OCI-LY3 (cell line): ENCODE results near the gene RFX3.

Experiments used
- H2AFZ ChIP-seq: fragments of 200-600, 300-600 bp; shearing (Covaris generic); 2 replicates; pipeline ENCODE4 v1.6.0; 2014; ENCODE audit warnings: antibody characterized with exemption, low read depth, low read length
- H3K27ac ChIP-seq: fragments of 200-600, 300-600 bp; sonication (generic); 2 replicates; pipeline ENCODE4 v1.5.1; 2014; ENCODE audit warnings: mild to moderate bottlenecking, low read length, moderate library complexity, mixed read lengths
- H3K27me3 ChIP-seq: fragments of 200-600, 300-600 bp; sonication (generic); 2 replicates; pipeline ENCODE4 v1.6.1; 2014; ENCODE audit warnings: low read depth, low read length, mixed read lengths
- H3K36me3 ChIP-seq: fragments of 200-600, 300-600 bp; sonication (generic); replicated peaks from 2 replicates; pipeline ENCODE3; 2014; ENCODE audit warnings: low read depth, low read length, mixed read lengths
- H3K4me1 ChIP-seq: fragments of 300-600, 200-600 bp; sonication (generic); 2 replicates; pipeline ENCODE4 v1.6.1; 2014; ENCODE audit warnings: low read length, mixed read lengths
- H3K4me2 ChIP-seq: fragments of 200-600, 300-600 bp; sonication (generic); 2 replicates; pipeline ENCODE4 v1.6.1; 2014; ENCODE audit warnings: low read length, mixed read lengths
- H3K4me3 ChIP-seq: fragments of 300-600, 200-600 bp; sonication (generic); 2 replicates; pipeline ENCODE4 v1.5.1; 2014; ENCODE audit warnings: antibody characterized with exemption, mild to moderate bottlenecking, low read length, moderate library complexity
- H3K79me2 ChIP-seq: fragments of 300-600, 200-600 bp; shearing (Covaris generic); 2 replicates; pipeline ENCODE4 v1.6.1; 2014; ENCODE audit warnings: mild to moderate bottlenecking, low read length, mixed read lengths
- H3K9ac ChIP-seq: fragments of 300-600, 200-600 bp; shearing (Covaris generic); 2 replicates; pipeline ENCODE4 v1.6.0; 2014; ENCODE audit warnings: mild to moderate bottlenecking, low read length, moderate library complexity
- H3K9me3 ChIP-seq: fragments of 200-600, 300-600 bp; shearing (Covaris generic); 2 replicates; pipeline ENCODE4 v1.6.1; 2014; ENCODE audit warnings: low read length, mixed read lengths; ENCODE audit not compliant: insufficient read depth
- H4K20me1 ChIP-seq: fragments of 200-600, 300-600 bp; sonication (generic); 2 replicates; pipeline ENCODE4 v1.6.1; 2016; ENCODE audit warnings: low read length, mixed read lengths; ENCODE audit not compliant: insufficient read depth
- EZH2phosphoT487 ChIP-seq: fragments of 200-600 bp; shearing (Covaris generic); IDR thresholded peaks from 2 replicates; pipeline ENCODE4 v1.6.1; 2018; ENCODE audit warnings: antibody characterized with exemption, mixed run types, low read depth
- TF ChIP-seq, protein P1 (sequence below): fragments of 200-600, 300-600 bp; sonication (generic); IDR thresholded peaks from 2 replicates; pipeline ENCODE4 v1.5.1; 2014; ENCODE audit warnings: antibody characterized with exemption, low read length, low read depth

The RFX3 gene

DNA sequence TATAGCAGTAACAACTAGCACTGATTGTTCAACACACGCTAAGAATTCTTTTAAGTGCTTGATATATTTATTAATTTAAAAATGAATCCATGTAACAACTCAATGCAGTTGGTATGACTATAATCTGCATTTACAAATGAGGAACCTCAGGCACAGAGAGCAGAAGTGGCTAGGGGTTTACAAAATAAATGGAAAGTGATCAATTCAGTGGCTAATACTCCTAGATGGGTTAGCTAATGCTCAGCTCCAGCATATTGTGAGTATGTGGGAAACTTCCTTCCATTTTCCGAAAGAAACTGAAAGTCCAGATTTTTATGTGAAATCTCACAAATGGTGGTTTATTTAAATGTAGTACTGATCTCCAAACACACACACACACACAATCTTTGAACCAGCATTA, 128.0 kb downstream of the RFX3 start:
- no peak overlapping the region; the same call in 1 of the 2 replicates for H3K9ac ChIP-seq
- H3K4me3 ChIP-seq, result peak overlapping the region; percentile 43
- H3K27me3 ChIP-seq, result no peaks in the 10 kb centered on the region
- H3K9me3 ChIP-seq, result no peaks in the 10 kb centered on the region
- TF ChIP-seq, protein P1, sequence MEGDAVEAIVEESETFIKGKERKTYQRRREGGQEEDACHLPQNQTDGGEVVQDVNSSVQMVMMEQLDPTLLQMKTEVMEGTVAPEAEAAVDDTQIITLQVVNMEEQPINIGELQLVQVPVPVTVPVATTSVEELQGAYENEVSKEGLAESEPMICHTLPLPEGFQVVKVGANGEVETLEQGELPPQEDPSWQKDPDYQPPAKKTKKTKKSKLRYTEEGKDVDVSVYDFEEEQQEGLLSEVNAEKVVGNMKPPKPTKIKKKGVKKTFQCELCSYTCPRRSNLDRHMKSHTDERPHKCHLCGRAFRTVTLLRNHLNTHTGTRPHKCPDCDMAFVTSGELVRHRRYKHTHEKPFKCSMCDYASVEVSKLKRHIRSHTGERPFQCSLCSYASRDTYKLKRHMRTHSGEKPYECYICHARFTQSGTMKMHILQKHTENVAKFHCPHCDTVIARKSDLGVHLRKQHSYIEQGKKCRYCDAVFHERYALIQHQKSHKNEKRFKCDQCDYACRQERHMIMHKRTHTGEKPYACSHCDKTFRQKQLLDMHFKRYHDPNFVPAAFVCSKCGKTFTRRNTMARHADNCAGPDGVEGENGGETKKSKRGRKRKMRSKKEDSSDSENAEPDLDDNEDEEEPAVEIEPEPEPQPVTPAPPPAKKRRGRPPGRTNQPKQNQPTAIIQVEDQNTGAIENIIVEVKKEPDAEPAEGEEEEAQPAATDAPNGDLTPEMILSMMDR, result no peak
- TF ChIP-seq EZH2phosphoT487, result no peak
- peak overlapping the region; percentile 44 for H3K27ac ChIP-seq
- H3K36me3 ChIP-seq, result no peaks in the 10 kb centered on the region
- H3K79me2 ChIP-seq, result no peaks in the 10 kb centered on the region
- peaks cover 17% of the 10 kb centered on the region for H3K4me1 ChIP-seq
- H2AFZ ChIP-seq, result 0 out of 2 replicates have a peak overlapping the region, but pooled peaks have one; percentile 64
- peak overlapping the region; percentile 61 for H3K4me2 ChIP-seq
- no peaks in the 10 kb centered on the region for H4K20me1 ChIP-seq

DNA sequence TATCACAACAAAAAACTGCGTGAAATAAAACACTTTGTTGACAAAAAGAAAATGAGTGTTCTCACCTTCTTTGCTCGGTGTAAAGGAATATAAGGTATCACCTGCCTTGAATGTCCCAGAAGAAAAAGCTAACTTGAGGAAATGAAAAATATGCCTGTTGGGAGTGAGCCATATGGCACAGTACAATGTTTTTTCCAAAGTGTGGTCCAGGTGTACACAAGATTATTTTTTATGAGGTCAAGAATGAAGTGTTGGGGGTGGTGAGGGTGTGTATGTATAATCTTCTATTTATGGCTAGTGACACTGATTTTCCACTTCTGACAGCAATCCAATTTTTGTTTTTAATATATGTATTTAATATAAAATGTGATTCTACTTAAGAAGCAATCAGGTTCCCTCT, 134.4 kb downstream of the RFX3 start:
- Histone ChIP-seq H3K27ac (no peak overlapping the region), H3K27me3 (no peaks in the 10 kb centered on the region), H4K20me1 (no peaks in the 10 kb centered on the region), H3K4me2 (no peak overlapping the region), H3K9me3 (0 out of 2 replicates have a peak, but pooled peaks cover 5% of the 10 kb centered on the region), H3K4me1 (peaks cover 5% of the 10 kb centered on the region), H3K36me3 (peaks cover 22% of the 10 kb centered on the region), H3K4me3 (no peak overlapping the region), H2AFZ (no peak overlapping the region), H3K79me2 (no peaks in the 10 kb centered on the region), H3K9ac (no peak overlapping the region)
- TF ChIP-seq, protein P1, result no peak
- TF ChIP-seq EZH2phosphoT487, result no peak

DNA sequence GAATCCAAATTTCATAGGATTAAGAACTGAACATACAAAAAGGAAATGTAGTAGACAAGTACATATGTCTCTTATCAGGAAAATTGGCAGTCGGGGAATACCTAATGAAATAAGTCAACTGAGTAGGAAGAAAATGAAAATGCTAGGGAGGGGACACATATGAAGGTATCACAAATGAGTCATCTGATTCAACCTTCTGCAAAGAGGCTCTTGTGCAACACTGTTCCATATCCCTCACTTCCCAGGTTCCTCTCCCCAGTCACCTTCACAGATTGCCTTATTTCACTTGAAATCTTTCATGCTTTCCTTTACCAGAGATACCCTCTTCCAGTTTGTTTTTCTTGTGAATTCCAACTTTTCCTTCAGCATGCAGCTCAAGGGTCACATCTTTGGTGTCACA, 139.0 kb downstream of the RFX3 start:
- TF ChIP-seq, protein P1, result no peak
- no peak for TF ChIP-seq EZH2phosphoT487
- Histone ChIP-seq H3K4me1 (peaks cover 12% of the 10 kb centered on the region), H3K9ac (no peak overlapping the region), H4K20me1 (no peaks in the 10 kb centered on the region), H3K79me2 (no peaks in the 10 kb centered on the region), H3K9me3 (0 out of 2 replicates have a peak, but pooled peaks cover 5% of the 10 kb centered on the region), H3K4me3 (no peak overlapping the region), H3K27ac (no peak overlapping the region), H2AFZ (no peak overlapping the region), H3K27me3 (no peaks in the 10 kb centered on the region), H3K4me2 (no peak overlapping the region), H3K36me3 (peaks cover 23% of the 10 kb centered on the region)

DNA sequence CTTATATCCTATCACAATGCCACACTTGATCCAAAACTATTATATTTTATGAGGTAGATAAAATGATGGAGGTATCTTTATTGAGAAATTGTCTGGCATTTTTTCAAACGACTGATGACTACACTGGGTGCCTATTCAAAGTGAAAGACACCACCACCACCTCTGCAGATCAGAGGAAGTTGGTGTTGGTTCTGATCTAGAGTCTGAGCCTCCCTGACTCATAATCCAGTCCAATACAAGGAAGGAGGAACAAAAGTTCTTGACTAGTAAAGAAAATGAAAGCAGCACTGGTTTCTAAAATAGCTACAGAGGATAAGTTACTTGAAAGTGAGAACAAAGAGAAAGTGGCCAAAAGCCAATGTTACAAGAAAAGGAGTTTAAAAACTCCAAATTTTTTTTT, 139.9 kb downstream of the RFX3 start:
- H3K27me3 ChIP-seq, result no peaks in the 10 kb centered on the region
- no peak overlapping the region for H2AFZ ChIP-seq
- TF ChIP-seq EZH2phosphoT487, result no peak
- TF ChIP-seq, protein P1, result no peak
- H3K27ac ChIP-seq, result no peak overlapping the region
- no peak overlapping the region for H3K4me2 ChIP-seq
- H3K79me2 ChIP-seq, result no peaks in the 10 kb centered on the region
- H3K4me3 ChIP-seq, result no peak overlapping the region
- H3K9ac ChIP-seq, result no peak overlapping the region
- H3K4me1 ChIP-seq, result peaks cover 12% of the 10 kb centered on the region
- no peaks in the 10 kb centered on the region for H4K20me1 ChIP-seq
- 0 out of 2 replicates have a peak, but pooled peaks cover 5% of the 10 kb centered on the region for H3K9me3 ChIP-seq
- peaks cover 18% of the 10 kb centered on the region for H3K36me3 ChIP-seq
